ENCODE data around the gene NCOA3.

GRCh38 chr20:47456952-47457724 lies 44.5 kb upstream of the NCOA3 start:
- no peak for TF ChIP-seq POLR2A (IDR thresholded peaks at IDR 0.05)
- TF ChIP-seq, protein P1, sequence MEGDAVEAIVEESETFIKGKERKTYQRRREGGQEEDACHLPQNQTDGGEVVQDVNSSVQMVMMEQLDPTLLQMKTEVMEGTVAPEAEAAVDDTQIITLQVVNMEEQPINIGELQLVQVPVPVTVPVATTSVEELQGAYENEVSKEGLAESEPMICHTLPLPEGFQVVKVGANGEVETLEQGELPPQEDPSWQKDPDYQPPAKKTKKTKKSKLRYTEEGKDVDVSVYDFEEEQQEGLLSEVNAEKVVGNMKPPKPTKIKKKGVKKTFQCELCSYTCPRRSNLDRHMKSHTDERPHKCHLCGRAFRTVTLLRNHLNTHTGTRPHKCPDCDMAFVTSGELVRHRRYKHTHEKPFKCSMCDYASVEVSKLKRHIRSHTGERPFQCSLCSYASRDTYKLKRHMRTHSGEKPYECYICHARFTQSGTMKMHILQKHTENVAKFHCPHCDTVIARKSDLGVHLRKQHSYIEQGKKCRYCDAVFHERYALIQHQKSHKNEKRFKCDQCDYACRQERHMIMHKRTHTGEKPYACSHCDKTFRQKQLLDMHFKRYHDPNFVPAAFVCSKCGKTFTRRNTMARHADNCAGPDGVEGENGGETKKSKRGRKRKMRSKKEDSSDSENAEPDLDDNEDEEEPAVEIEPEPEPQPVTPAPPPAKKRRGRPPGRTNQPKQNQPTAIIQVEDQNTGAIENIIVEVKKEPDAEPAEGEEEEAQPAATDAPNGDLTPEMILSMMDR (IDR thresholded peaks at IDR 0.05) = no peak
